Measurements from ENCODE around the gene PSMB5.

Gene PSMB5

GRCh38 chr14:23034498-23035302 is at the start of gene PSMB5 (continued):
- TF ChIP-seq ZNF639 (tag by site-specific recombination; IDR thresholded peaks at IDR 0.05) (peak; percentile 53; the same call in 1 of the 2 replicates), ZBTB26 (tag by site-specific recombination; optimal IDR thresholded peaks at IDR 0.05) (peak; percentile 34), ZNF488 (tag by site-specific recombination; IDR thresholded peaks at IDR 0.05) (no peak), ZBTB17 (tag by site-specific recombination; IDR thresholded peaks at IDR 0.05) (peak; percentile 99), ELK4 (IDR thresholded peaks at IDR 0.05; ENCODE audit: borderline replicate concordance, low read depth, low read length) (no peak), ZNF600 (tag by site-specific recombination; IDR thresholded peaks at IDR 0.05) (peak; percentile 89), ZNF148 (tag by site-specific recombination; IDR thresholded peaks at IDR 0.05; ENCODE audit: borderline replicate concordance) (no peak), KLF8 (tag by site-specific recombination; IDR thresholded peaks at IDR 0.05) (peak; percentile 82), ZNF394 (tag by site-specific recombination; IDR thresholded peaks at IDR 0.05; ENCODE audit: borderline replicate concordance) (peak; percentile 12; the same call in 1 of the 2 replicates), ZBTB48 (tag by site-specific recombination; IDR thresholded peaks at IDR 0.05) (peak; percentile 77; the same call in 1 of the 2 replicates), ZNF2 (tag by site-specific recombination; IDR thresholded peaks at IDR 0.05) (0 out of 2 replicates have a peak, but pooled peaks have one; percentile 51), ZNF26 (tag by site-specific recombination; IDR thresholded peaks at IDR 0.05) (no peak), ZNF777 (tag by site-specific recombination; IDR thresholded peaks at IDR 0.05; ENCODE audit: borderline replicate concordance) (no peak), ZNF248 (tag by site-specific recombination; IDR thresholded peaks at IDR 0.05) (no peak), ZBTB21 (tag by site-specific recombination; IDR thresholded peaks at IDR 0.05) (peak; percentile 95), ZSCAN30 (tag by site-specific recombination; IDR thresholded peaks at IDR 0.05) (no peak), ZNF18 (tag by site-specific recombination; IDR thresholded peaks at IDR 0.05) (no peak), BCL11A (tag by site-specific recombination; IDR thresholded peaks at IDR 0.05; ENCODE audit: low read depth) (no peak), ZNF510 (tag by site-specific recombination; IDR thresholded peaks at IDR 0.05; ENCODE audit: insufficient replicate concordance) (no peak), ZBTB11 (tag by site-specific recombination; conservative IDR thresholded peaks at IDR 0.05; ENCODE audit: low read depth) (no peak; the same call in none of the 2 replicates), PRDM4 (tag by site-specific recombination; IDR thresholded peaks at IDR 0.05) (no peak)

Measured in HEK293 (cell line).